Measurements from ENCODE around the gene H3-3A. TPM values are rescaled to one million over a fixed set of nuclear protein-coding genes. Genes with fewer than 3 reads are reported as not detected.

Gene H3-3A
- total and polyA plus RNA-seq, 4 donors: 76.6 to 338 (median 189) TPM

GRCh38 chr1:226029568-226030225, 32.8 kb upstream of the H3-3A start:
- Histone ChIP-seq H3K9ac (ENCODE audit: low read depth in 1 of 2, low read length in 2 of 2) (no peak overlapping the region), H3K4me3 (ENCODE audit: low read depth in 1 of 3, low read length in 3 of 3) (no peak overlapping the region), H3K27ac (ENCODE audit: low read depth in 1 of 2, low read length in 2 of 2) (peak overlapping the region; percentile 39 to 71), H3K9me3 (ENCODE audit: control insufficient read depth in 4 of 4, low read length in 3 of 4) (no peaks in the 10 kb centered on the region), H3K27me3 (ENCODE audit: control insufficient read depth in 4 of 4, insufficient read depth in 4 of 4, low read length in 3 of 4) (no peaks in the 10 kb centered on the region), H3K4me1 (ENCODE audit: control insufficient read depth in 4 of 4, insufficient read depth in 4 of 4, low read length in 3 of 4) (peaks cover 2 to 15% (median 6%) of the 10 kb centered on the region in 4 donors), H3K36me3 (ENCODE audit: control insufficient read depth in 4 of 4, insufficient read depth in 3 of 4, low read depth in 1 of 4, low read length in 3 of 4) (peaks cover 0 to 1% (median 0%) of the 10 kb centered on the region in 4 donors)
- DNase-seq (ENCODE audit: low spot score): no peak
- 91% methylated on average over 7 of the region's 7 CpGs for WGBS
- TF ChIP-seq RXRA (IDR thresholded peaks at IDR 0.05) (no peak), REST (IDR thresholded peaks at IDR 0.05) (no peak), SP1 (IDR thresholded peaks at IDR 0.05) (no peak), RAD21 (IDR thresholded peaks at IDR 0.05) (no peak), GABPA (IDR thresholded peaks at IDR 0.05 in 1 of 2, conservative IDR thresholded peaks at IDR 0.05 in 1 of 2) (no peak), YY1 (IDR thresholded peaks at IDR 0.05) (no peak), MAX (IDR thresholded peaks at IDR 0.05) (no peak), TAF1 (conservative IDR thresholded peaks at IDR 0.05) (no peak), EGR1 (IDR thresholded peaks at IDR 0.05; ENCODE audit: low read depth in 2 of 2) (no peak), FOXA2 (IDR thresholded peaks at IDR 0.05) (no peak), NR2F2 (IDR thresholded peaks at IDR 0.05) (no peak), ZBTB33 (IDR thresholded peaks at IDR 0.05) (no peak), HNF4G (IDR thresholded peaks at IDR 0.05) (no peak), FOXA1 (IDR thresholded peaks at IDR 0.05) (no peak), CTCF (IDR thresholded peaks at IDR 0.05; ENCODE audit: low read depth, low read length, missing input control) (no peak), JUND (IDR thresholded peaks at IDR 0.05) (no peak)
- TF ChIP-seq, protein P1, sequence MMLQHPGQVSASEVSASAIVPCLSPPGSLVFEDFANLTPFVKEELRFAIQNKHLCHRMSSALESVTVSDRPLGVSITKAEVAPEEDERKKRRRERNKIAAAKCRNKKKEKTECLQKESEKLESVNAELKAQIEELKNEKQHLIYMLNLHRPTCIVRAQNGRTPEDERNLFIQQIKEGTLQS (IDR thresholded peaks at IDR 0.05): no peak

All from liver (tissue), 9 donors.